A673 (cell line): ENCODE data around the gene WDR45B. TPM values are rescaled to one million over a fixed set of nuclear protein-coding genes. Genes with fewer than 3 reads are reported as not detected.

Experiments used
- BruUV-seq: library from RNA; stranded (reverse); fragments of 400-500 nt; replicated peaks from 2 replicates; lab custom pipeline; 2021; lab: Mats Ljungman, UMichigan
- CTCF ChIA-PET: fragments of 300-600 bp; sonication (Branson Sonifier 250); formaldehyde crosslinking; loops from one replicate; lab custom pipeline; 2022; ENCODE audit warnings: antibody characterized with exemption; lab: Charles Lee
- POLR2A ChIA-PET: fragments of 300-600 bp; sonication (Branson Sonifier 250); formaldehyde crosslinking; loops from one replicate; lab custom pipeline; 2022; ENCODE audit warnings: antibody characterized with exemption; ENCODE audit not compliant: low non-redundant PET; lab: Charles Lee
- DNase-seq: peaks from one replicate; pipeline ENCODE4 v3.0.0-alpha.2; 2015; ENCODE audit warnings: low spot score
- H3K27ac ChIP-seq: fragments of 200-600 bp; sonication (generic); 2 replicates; pipeline ENCODE4 v1.5.1; 2016; ENCODE audit warnings: mixed run types, low read depth, mild to moderate bottlenecking, mixed read lengths, antibody characterized with exemption, low read length; ENCODE audit not compliant: poor library complexity, severe bottlenecking
- H3K27me3 ChIP-seq: fragments of 200-600 bp; sonication (generic); replicated peaks from 2 replicates; pipeline ENCODE4 v1.6.1; 2017; ENCODE audit warnings: mixed run types, low read depth, mild to moderate bottlenecking, mixed read lengths, antibody characterized with exemption, low read length; ENCODE audit not compliant: insufficient read depth, poor library complexity
- H3K36me3 ChIP-seq: fragments of 200-600 bp; sonication (generic); 2 replicates; pipeline ENCODE4 v1.6.1; 2016; ENCODE audit warnings: mixed run types, mild to moderate bottlenecking, mixed read lengths, antibody characterized with exemption, low read length; ENCODE audit not compliant: insufficient read depth, poor library complexity, severe bottlenecking
- H3K4me1 ChIP-seq: fragments of 200-600 bp; sonication (generic); 2 replicates; pipeline ENCODE4 v1.6.1; 2017; ENCODE audit warnings: mixed run types, mild to moderate bottlenecking, mixed read lengths, antibody characterized with exemption, low read length; ENCODE audit not compliant: insufficient read depth, poor library complexity, severe bottlenecking
- H3K4me3 ChIP-seq: fragments of 200-600 bp; sonication (generic); 2 replicates; pipeline ENCODE4 v1.5.1; 2016; ENCODE audit warnings: low read depth, mixed run types, mild to moderate bottlenecking, mixed read lengths, low read length; ENCODE audit not compliant: poor library complexity, severe bottlenecking
- H3K9me3 ChIP-seq: fragments of 200-600 bp; sonication (generic); 2 replicates; pipeline ENCODE4 v1.6.1; 2016; ENCODE audit warnings: mixed run types, low read depth, mild to moderate bottlenecking, mixed read lengths, antibody characterized with exemption, low read length; ENCODE audit not compliant: poor library complexity, severe bottlenecking
- EZH2 ChIP-seq: fragments of 200-600 bp; sonication (generic); IDR thresholded peaks from 2 replicates; pipeline ENCODE4 v1.6.1; 2017; ENCODE audit warnings: borderline replicate concordance, low read depth, mild to moderate bottlenecking, mixed read lengths, antibody characterized with exemption, low read length; ENCODE audit not compliant: poor library complexity, severe bottlenecking
- intact Hi-C: fragments of 100-400 bp; cut with micrococcal nuclease; formaldehyde crosslinking; loops from one replicate; pipeline ENCODE4 v1.10.0; 2022; ENCODE audit not compliant: unreplicated experiment
- total RNA-seq: library from RNA; stranded (reverse); gene quantifications from 2 replicates; pipeline ENCODE4 v1.2.3, GENCODE V29; 2021
- TF ChIP-seq, protein P1 (sequence below): fragments of 300-800, 200-600 bp; sonication (generic); conservative IDR thresholded peaks from 2 replicates; pipeline ENCODE4 v1.5.1; 2017; ENCODE audit warnings: low read depth, mild to moderate bottlenecking, antibody characterized with exemption, low read length, moderate library complexity, mixed read lengths

WDR45B gene
- total RNA-seq, 1 experiment from 2014 or later: 73.0 TPM

DNA sequence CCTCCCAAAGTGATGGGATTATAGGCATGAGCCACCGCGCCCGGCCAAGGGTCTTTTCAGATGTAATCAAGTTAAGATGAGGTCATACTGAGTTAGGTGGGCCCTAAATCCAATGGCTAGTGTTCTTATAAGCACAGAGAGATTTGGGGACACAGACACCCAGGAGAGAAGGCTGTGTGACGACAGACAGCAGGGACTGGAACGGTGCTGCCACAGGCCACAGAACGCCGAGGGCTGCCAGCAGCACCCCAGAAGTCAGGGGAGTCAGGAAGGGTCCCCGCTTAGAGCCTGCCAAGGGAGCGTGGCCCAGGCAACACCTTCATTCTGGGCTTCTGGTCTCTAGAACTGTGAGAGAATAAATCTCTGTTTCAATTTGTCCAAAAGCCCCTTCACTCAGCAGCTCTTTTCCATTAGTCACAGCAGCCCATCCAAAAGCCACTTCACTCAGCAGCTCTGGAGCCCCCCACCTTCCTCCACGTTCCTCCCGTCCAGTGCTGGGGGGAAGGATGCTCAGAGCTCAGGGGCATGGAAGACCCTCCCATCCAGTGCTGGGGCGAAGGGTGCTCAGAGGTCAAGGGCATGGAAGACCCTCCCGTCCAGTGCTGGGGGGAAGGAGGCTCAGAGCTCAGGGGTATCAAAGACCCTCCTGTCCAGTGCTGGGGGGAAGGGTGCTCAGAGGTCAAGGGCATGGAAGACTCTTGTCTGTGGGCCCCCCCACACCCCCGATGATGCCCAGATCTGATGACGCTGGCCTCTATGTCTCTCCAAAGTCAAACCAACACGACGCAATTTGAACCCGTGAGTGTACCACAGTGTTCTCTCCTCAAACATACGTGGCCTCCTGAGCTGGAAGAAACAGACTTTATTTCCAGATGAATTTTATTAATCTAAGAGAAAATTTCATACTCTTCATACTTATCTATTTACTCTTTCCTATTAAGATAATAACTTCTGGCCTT is 38.4 kb upstream of the WDR45B start:
- no TSS peak for BruUV-seq
- intact Hi-C loops: no loop called here
- TF ChIP-seq EZH2: no peak
- TF ChIP-seq, protein P1, sequence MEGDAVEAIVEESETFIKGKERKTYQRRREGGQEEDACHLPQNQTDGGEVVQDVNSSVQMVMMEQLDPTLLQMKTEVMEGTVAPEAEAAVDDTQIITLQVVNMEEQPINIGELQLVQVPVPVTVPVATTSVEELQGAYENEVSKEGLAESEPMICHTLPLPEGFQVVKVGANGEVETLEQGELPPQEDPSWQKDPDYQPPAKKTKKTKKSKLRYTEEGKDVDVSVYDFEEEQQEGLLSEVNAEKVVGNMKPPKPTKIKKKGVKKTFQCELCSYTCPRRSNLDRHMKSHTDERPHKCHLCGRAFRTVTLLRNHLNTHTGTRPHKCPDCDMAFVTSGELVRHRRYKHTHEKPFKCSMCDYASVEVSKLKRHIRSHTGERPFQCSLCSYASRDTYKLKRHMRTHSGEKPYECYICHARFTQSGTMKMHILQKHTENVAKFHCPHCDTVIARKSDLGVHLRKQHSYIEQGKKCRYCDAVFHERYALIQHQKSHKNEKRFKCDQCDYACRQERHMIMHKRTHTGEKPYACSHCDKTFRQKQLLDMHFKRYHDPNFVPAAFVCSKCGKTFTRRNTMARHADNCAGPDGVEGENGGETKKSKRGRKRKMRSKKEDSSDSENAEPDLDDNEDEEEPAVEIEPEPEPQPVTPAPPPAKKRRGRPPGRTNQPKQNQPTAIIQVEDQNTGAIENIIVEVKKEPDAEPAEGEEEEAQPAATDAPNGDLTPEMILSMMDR: no peak
- no peak overlapping the region for H3K27ac ChIP-seq
- peaks cover 3% of the 10 kb centered on the region for H3K4me1 ChIP-seq
- POLR2A ChIA-PET: no interaction called here
- peaks cover 4% of the 10 kb centered on the region for H3K9me3 ChIP-seq
- DNase-seq: no peak
- H3K4me3 ChIP-seq: no peak overlapping the region
- CTCF ChIA-PET: no interaction called here
- no peaks in the 10 kb centered on the region for H3K36me3 ChIP-seq
- H3K27me3 ChIP-seq: no peaks in the 10 kb centered on the region

DNA sequence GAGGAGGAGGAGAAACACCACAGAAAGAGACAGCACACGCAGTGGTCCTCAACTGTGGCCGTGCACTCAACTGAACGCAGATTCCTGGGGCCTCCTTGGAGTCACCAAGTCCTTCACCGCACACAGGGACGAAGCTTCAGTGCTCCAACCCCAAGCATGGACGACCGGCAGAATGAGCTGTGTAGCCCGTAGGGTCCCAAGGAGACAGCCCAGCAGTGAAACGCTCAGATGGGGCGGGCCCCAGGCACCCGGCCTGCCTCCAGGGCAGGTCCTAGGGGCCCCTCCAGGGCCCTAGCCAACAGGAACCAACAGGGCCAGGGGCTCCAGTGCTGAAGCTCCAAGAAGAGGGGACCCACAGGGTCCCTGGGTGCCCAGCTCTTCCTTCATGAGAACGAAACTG is 37.0 kb upstream of the WDR45B start:
- TF ChIP-seq EZH2: no peak
- TF ChIP-seq, protein P1: no peak
- no peaks in the 10 kb centered on the region for H3K27me3 ChIP-seq
- peaks cover 11% of the 10 kb centered on the region for H3K9me3 ChIP-seq
- peaks cover 3% of the 10 kb centered on the region for H3K4me1 ChIP-seq
- no peak overlapping the region for H3K27ac ChIP-seq
- intact Hi-C loops: no loop called here
- CTCF ChIA-PET: no interaction called here
- BruUV-seq: no TSS peak
- no peak for DNase-seq
- POLR2A ChIA-PET: no interaction called here
- no peak overlapping the region for H3K4me3 ChIP-seq
- H3K36me3 ChIP-seq: no peaks in the 10 kb centered on the region

DNA sequence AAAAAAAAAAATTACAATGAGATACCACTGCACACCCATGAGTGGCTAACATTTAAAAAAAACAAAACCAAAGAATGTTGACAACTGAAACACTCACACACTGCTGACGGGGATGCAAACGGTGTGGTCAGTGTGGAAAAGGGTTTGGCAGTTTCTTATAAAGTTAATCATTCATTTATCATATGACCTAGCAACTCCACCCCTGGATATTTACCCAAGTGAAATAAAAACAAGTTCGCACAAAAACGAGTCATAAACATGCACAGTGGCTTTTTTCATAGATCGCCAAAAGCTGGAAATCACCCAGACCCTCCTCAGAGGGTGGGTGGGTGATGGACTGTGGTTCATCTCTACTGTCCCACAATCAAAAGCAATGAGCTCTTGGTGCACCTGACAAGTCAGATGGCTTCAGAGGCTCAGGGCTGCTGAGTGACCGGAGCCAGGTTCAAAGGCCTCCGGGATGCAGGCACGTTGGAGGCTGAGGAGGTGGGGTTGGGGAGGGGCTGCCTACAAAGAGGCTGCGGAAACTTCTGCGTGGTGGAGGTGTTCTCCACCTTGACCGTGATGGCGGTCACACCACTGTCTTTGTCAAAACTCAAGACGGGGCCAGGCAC is 36.1 kb upstream of the WDR45B start:
- H3K4me3 ChIP-seq: no peak overlapping the region
- H3K4me1 ChIP-seq: peaks cover 3% of the 10 kb centered on the region
- intact Hi-C loops: no loop called here
- DNase-seq: no peak
- H3K36me3 ChIP-seq: no peaks in the 10 kb centered on the region
- no peaks in the 10 kb centered on the region for H3K27me3 ChIP-seq
- TF ChIP-seq, protein P1: no peak
- TF ChIP-seq EZH2: no peak
- no TSS peak for BruUV-seq
- CTCF ChIA-PET: interaction anchor here (0.7 kb wide), 1 partner anchor 165 kb away, joined by 6 read pairs; the partner anchor contains the start of gene FOXK2
- POLR2A ChIA-PET: no interaction called here
- no peak overlapping the region for H3K27ac ChIP-seq
- peaks cover 11% of the 10 kb centered on the region for H3K9me3 ChIP-seq
